ENCODE measurements around the gene TMUB2.
A peak's percentile ranks its signal among the peaks of the same experiment; 100 is the strongest.

Gene TMUB2

DNA sequence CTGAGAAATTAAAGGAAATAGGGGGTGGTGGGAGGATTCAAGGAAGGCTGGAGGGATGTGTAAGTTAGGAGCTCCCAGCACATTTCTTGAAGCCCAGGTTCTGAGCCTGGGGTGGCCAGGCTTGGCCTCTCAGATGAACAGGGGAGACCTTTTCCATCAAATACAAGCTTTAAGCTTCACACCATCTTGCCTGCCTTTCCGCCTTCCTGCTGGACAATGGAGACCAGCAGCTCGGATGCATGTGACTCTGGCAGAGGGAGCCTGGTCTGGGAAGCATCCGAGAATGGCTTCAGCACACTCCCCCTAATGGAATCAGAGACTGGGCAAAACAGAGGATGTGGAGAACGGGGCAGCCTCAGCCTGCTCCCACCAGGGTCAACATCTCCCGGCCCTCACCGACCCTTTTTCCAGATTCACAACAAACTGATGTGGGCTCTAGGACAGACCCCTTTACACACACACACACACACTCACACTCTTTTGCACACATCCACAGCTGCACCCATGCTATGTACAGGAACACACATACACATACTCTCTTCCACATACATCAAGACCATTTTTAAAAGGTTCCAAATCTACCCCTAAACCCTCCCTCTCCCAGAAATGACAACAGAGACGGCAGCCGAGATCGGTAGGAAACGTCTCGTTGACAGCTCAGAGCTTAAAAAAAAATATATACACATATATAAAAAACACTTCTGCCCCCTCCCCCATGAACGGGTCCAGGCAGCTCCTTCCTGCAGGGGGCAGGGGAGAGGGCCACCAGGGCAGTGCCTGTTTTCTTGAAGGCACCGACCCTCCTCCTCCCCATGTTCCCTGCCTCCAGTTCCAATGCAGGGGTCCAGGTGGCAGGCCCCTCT is 19.4 kb downstream of the TMUB2 start:
- no peak overlapping the region for H3K4me3 ChIP-seq (ENCODE audit: insufficient read depth in 1 of 2, low read depth in 1 of 2, low read length in 2 of 2)
- no peaks in the 10 kb centered on the region for H3K27me3 ChIP-seq (ENCODE audit: control insufficient read depth in 1 of 2, insufficient read depth in 1 of 2, low read length in 2 of 2)
- no peak overlapping the region for H3K23ac ChIP-seq (ENCODE audit: low read length in 2 of 2)
- no peak for DNase-seq
- H4K8ac ChIP-seq (ENCODE audit: low read length), result no peak overlapping the region
- H2BK120ac ChIP-seq (ENCODE audit: low read depth, low read length), result no peak overlapping the region
- no peak overlapping the region for H2BK5ac ChIP-seq (ENCODE audit: low read depth, low read length, poor library complexity, severe bottlenecking)
- H3K9me3 ChIP-seq (ENCODE audit: control insufficient read depth, low read length), result no peaks in the 10 kb centered on the region
- H3K18ac ChIP-seq (ENCODE audit: low read depth in 1 of 2, low read length in 2 of 2), result no peak overlapping the region
- H4K91ac ChIP-seq (ENCODE audit: low read length), result no peak overlapping the region
- H2BK12ac ChIP-seq (ENCODE audit: low read length in 2 of 2), result no peak overlapping the region
- WGBS, result 76% methylated on average over 13 of the region's 13 CpGs
- H3K79me1 ChIP-seq (replicated peaks; ENCODE audit: low read length, poor library complexity, severe bottlenecking), result peaks cover 17% of the 10 kb centered on the region
- no peak overlapping the region for H2AFZ ChIP-seq (ENCODE audit: low read depth, low read length)
- H3K9ac ChIP-seq (ENCODE audit: low read length), result peak overlapping the region; percentile 27
- H3K4me1 ChIP-seq (ENCODE audit: control insufficient read depth, insufficient read depth, low read depth, low read length), result peaks cover 19% of the 10 kb centered on the region
- H3K4ac ChIP-seq (ENCODE audit: low read depth in 1 of 2, low read length in 2 of 2), result no peak overlapping the region
- H3K14ac ChIP-seq (ENCODE audit: low read length in 2 of 2), result no peak overlapping the region
- peaks cover 42 to 50% of the 10 kb centered on the region in 2 experiments for H3K36me3 ChIP-seq (ENCODE audit: control insufficient read depth in 1 of 2, insufficient read depth in 2 of 2, low read depth in 1 of 2, low read length in 2 of 2)
- no peak overlapping the region for H3K4me2 ChIP-seq (ENCODE audit: low read length, poor library complexity, severe bottlenecking)
- no peak overlapping the region for H2BK15ac ChIP-seq (ENCODE audit: low read depth, poor library complexity, severe bottlenecking)
- H2AK5ac ChIP-seq (ENCODE audit: low read length, severe bottlenecking), result no peak overlapping the region
- no peak overlapping the region for H3K27ac ChIP-seq (ENCODE audit: low read length, poor library complexity, severe bottlenecking)

DNA sequence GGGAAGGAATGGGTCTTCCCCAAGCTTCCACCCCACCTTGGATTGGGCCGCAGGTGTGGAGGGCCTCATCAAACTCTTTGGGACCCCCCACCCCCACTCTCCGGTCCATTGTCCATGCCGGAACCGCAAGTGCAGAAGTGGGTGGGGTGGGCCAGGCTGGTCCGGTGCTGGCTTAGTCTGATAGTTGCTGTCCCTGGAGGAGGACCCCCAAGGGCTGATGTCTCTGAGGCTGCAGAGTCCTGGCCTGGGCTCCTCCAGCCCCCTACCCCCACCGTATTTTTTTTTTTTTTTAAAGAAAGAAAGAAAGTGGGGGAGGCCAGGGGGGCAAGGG is 20.0 kb downstream of the TMUB2 start:
- Histone ChIP-seq H2BK15ac (ENCODE audit: low read depth, poor library complexity, severe bottlenecking) (no peak overlapping the region), H3K27ac (ENCODE audit: low read length, poor library complexity, severe bottlenecking) (no peak overlapping the region), H3K4me3 (ENCODE audit: insufficient read depth in 1 of 2, low read depth in 1 of 2, low read length in 2 of 2) (no peak overlapping the region), H3K9me3 (ENCODE audit: control insufficient read depth, low read length) (no peaks in the 10 kb centered on the region), H3K9ac (ENCODE audit: low read length) (no peak overlapping the region), H3K4ac (ENCODE audit: low read depth in 1 of 2, low read length in 2 of 2) (no peak overlapping the region), H3K36me3 (ENCODE audit: control insufficient read depth in 1 of 2, insufficient read depth in 2 of 2, low read depth in 1 of 2, low read length in 2 of 2) (peaks cover 48 to 56% of the 10 kb centered on the region in 2 experiments), H4K8ac (ENCODE audit: low read length) (no peak overlapping the region), H2AK5ac (ENCODE audit: low read length, severe bottlenecking) (no peak overlapping the region), H4K91ac (ENCODE audit: low read length) (no peak overlapping the region), H2AFZ (ENCODE audit: low read depth, low read length) (no peak overlapping the region), H3K79me1 (replicated peaks; ENCODE audit: low read length, poor library complexity, severe bottlenecking) (peaks cover 20% of the 10 kb centered on the region), H2BK12ac (ENCODE audit: low read length in 2 of 2) (no peak overlapping the region), H3K27me3 (ENCODE audit: control insufficient read depth in 1 of 2, insufficient read depth in 1 of 2, low read length in 2 of 2) (no peaks in the 10 kb centered on the region), H3K4me2 (ENCODE audit: low read length, poor library complexity, severe bottlenecking) (no peak overlapping the region), H2BK120ac (ENCODE audit: low read depth, low read length) (no peak overlapping the region), H3K23ac (ENCODE audit: low read length in 2 of 2) (no peak overlapping the region), H3K4me1 (ENCODE audit: control insufficient read depth, insufficient read depth, low read depth, low read length) (peaks cover 22% of the 10 kb centered on the region), H3K14ac (ENCODE audit: low read length in 2 of 2) (no peak overlapping the region), H3K18ac (ENCODE audit: low read depth in 1 of 2, low read length in 2 of 2) (no peak overlapping the region), H2BK5ac (ENCODE audit: low read depth, low read length, poor library complexity, severe bottlenecking) (no peak overlapping the region)
- 100% methylated on average over 4 of the region's 6 CpGs for WGBS
- no peak for DNase-seq

GRCh38 chr17:44207319-44207718 is 20.5 kb downstream of the TMUB2 start:
- Histone ChIP-seq H3K79me1 (replicated peaks; ENCODE audit: low read length, poor library complexity, severe bottlenecking) (peaks cover 20% of the 10 kb centered on the region), H3K4me1 (ENCODE audit: control insufficient read depth, insufficient read depth, low read depth, low read length) (peaks cover 22% of the 10 kb centered on the region), H3K27ac (ENCODE audit: low read length, poor library complexity, severe bottlenecking) (no peak overlapping the region), H2AFZ (ENCODE audit: low read depth, low read length) (no peak overlapping the region), H3K4ac (ENCODE audit: low read depth in 1 of 2, low read length in 2 of 2) (no peak overlapping the region), H3K36me3 (ENCODE audit: control insufficient read depth in 1 of 2, insufficient read depth in 2 of 2, low read depth in 1 of 2, low read length in 2 of 2) (peaks cover 49 to 61% of the 10 kb centered on the region in 2 experiments), H2BK120ac (ENCODE audit: low read depth, low read length) (no peak overlapping the region), H3K9ac (ENCODE audit: low read length) (no peak overlapping the region), H2AK5ac (ENCODE audit: low read length, severe bottlenecking) (no peak overlapping the region), H3K9me3 (ENCODE audit: control insufficient read depth, low read length) (no peaks in the 10 kb centered on the region), H4K91ac (ENCODE audit: low read length) (no peak overlapping the region), H2BK12ac (ENCODE audit: low read length in 2 of 2) (no peak overlapping the region), H2BK5ac (ENCODE audit: low read depth, low read length, poor library complexity, severe bottlenecking) (no peak overlapping the region), H3K4me3 (ENCODE audit: insufficient read depth in 1 of 2, low read depth in 1 of 2, low read length in 2 of 2) (no peak overlapping the region), H3K4me2 (ENCODE audit: low read length, poor library complexity, severe bottlenecking) (no peak overlapping the region), H3K23ac (ENCODE audit: low read length in 2 of 2) (no peak overlapping the region), H2BK15ac (ENCODE audit: low read depth, poor library complexity, severe bottlenecking) (no peak overlapping the region), H4K8ac (ENCODE audit: low read length) (no peak overlapping the region), H3K27me3 (ENCODE audit: control insufficient read depth in 1 of 2, insufficient read depth in 1 of 2, low read length in 2 of 2) (no peaks in the 10 kb centered on the region), H3K18ac (ENCODE audit: low read depth in 1 of 2, low read length in 2 of 2) (no peak overlapping the region), H3K14ac (ENCODE audit: low read length in 2 of 2) (no peak overlapping the region)
- DNase-seq, result no peak
- WGBS, result 97% methylated on average over 17 of the region's 17 CpGs

DNA sequence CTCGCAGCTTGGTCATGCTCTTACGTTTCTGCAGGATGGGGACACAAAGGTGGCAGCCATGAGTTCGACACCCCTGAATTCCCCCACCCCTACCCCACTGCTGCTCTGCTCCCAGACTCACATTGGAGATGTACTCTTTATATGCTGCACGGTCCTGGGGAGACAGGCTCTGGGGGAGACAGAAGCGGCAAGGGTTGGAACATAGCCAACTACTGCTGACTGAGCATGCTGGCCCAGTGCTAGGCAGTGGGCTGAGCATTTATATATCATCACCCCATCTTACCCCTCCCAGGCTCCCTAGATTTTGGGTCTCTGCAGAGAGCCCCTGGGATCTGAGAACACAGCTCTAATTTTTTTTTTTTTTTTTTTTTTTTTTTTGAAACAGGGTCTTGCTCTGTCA is 21.0 kb downstream of the TMUB2 start:
- no peak overlapping the region for H3K27ac ChIP-seq (ENCODE audit: low read length, poor library complexity, severe bottlenecking)
- H2BK5ac ChIP-seq (ENCODE audit: low read depth, low read length, poor library complexity, severe bottlenecking), result no peak overlapping the region
- no peak overlapping the region for H3K4me2 ChIP-seq (ENCODE audit: low read length, poor library complexity, severe bottlenecking)
- H3K4me3 ChIP-seq (ENCODE audit: insufficient read depth in 1 of 2, low read depth in 1 of 2, low read length in 2 of 2), result no peak overlapping the region
- no peak overlapping the region for H2BK15ac ChIP-seq (ENCODE audit: low read depth, poor library complexity, severe bottlenecking)
- H3K9ac ChIP-seq (ENCODE audit: low read length), result no peak overlapping the region
- DNase-seq, result no peak
- peaks cover 23% of the 10 kb centered on the region for H3K79me1 ChIP-seq (replicated peaks; ENCODE audit: low read length, poor library complexity, severe bottlenecking)
- H3K4me1 ChIP-seq (ENCODE audit: control insufficient read depth, insufficient read depth, low read depth, low read length), result peaks cover 22% of the 10 kb centered on the region
- no peak overlapping the region for H2AFZ ChIP-seq (ENCODE audit: low read depth, low read length)
- no peak overlapping the region for H3K23ac ChIP-seq (ENCODE audit: low read length in 2 of 2)
- H3K27me3 ChIP-seq (ENCODE audit: control insufficient read depth in 1 of 2, insufficient read depth in 1 of 2, low read length in 2 of 2), result no peaks in the 10 kb centered on the region
- H3K18ac ChIP-seq (ENCODE audit: low read depth in 1 of 2, low read length in 2 of 2), result no peak overlapping the region
- H3K9me3 ChIP-seq (ENCODE audit: control insufficient read depth, low read length), result no peaks in the 10 kb centered on the region
- H2AK5ac ChIP-seq (ENCODE audit: low read length, severe bottlenecking), result no peak overlapping the region
- peaks cover 49 to 65% of the 10 kb centered on the region in 2 experiments for H3K36me3 ChIP-seq (ENCODE audit: control insufficient read depth in 1 of 2, insufficient read depth in 2 of 2, low read depth in 1 of 2, low read length in 2 of 2)
- no peak overlapping the region for H3K4ac ChIP-seq (ENCODE audit: low read depth in 1 of 2, low read length in 2 of 2)
- H4K8ac ChIP-seq (ENCODE audit: low read length), result no peak overlapping the region
- no peak overlapping the region for H2BK120ac ChIP-seq (ENCODE audit: low read depth, low read length)
- H2BK12ac ChIP-seq (ENCODE audit: low read length in 2 of 2), result no peak overlapping the region
- no peak overlapping the region for H4K91ac ChIP-seq (ENCODE audit: low read length)
- H3K14ac ChIP-seq (ENCODE audit: low read length in 2 of 2), result no peak overlapping the region
- 100% methylated on average over 5 of the region's 5 CpGs for WGBS

All from mesenchymal stem cell (in vitro differentiated cells and primary cell).